ENCODE data around the gene GPER1.

GPER1 gene

DNA sequence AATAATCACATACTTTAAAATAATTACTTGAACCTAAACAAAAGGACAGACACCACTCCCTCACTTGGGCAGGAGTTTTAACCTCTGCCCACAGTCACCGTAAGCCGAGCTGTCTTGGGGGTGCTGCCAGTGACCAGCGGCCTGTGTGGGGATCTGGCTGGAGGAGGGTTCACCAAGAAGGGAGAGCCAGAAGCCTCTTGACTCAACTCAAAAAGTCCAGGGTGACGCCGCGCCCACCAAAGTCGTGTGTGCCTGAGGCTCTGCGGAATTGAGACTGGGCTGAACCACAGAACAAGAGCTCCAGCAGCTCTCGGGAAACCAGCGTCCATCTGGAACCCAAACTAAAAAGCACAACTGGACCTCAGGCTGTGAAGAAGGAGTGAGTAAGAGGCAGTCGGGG lies 36.3 kb downstream of the GPER1 start:
- no peak for DNase-seq (ENCODE audit: extremely low spot score)
- CTCF ChIA-PET, result interaction anchor here (1.0 to 1.4 kb wide), 5 partner anchors 8 to 131 kb away, joined by 3 to 7 read pairs (median 5); a partner anchor contains a TSS
- TF ChIP-seq, protein P1, sequence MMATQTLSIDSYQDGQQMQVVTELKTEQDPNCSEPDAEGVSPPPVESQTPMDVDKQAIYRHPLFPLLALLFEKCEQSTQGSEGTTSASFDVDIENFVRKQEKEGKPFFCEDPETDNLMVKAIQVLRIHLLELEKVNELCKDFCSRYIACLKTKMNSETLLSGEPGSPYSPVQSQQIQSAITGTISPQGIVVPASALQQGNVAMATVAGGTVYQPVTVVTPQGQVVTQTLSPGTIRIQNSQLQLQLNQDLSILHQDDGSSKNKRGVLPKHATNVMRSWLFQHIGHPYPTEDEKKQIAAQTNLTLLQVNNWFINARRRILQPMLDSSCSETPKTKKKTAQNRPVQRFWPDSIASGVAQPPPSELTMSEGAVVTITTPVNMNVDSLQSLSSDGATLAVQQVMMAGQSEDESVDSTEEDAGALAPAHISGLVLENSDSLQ (IDR thresholded peaks at IDR 0.05), result no peak
- TF ChIP-seq HDGF (IDR thresholded peaks at IDR 0.05; ENCODE audit: borderline replicate concordance) (no peak), FOXM1 (IDR thresholded peaks at IDR 0.05; ENCODE audit: borderline replicate concordance) (no peak), SP1 (IDR thresholded peaks at IDR 0.05) (no peak)
- POLR2A ChIA-PET, result interaction anchor here (0.9 to 1.3 kb wide), 2 partner anchors 15 to 149 kb away, joined by 3 read pairs; partner anchors contain the start of gene COX19

GRCh38 chr7:1124816-1125602 lies 37.1 kb downstream of the GPER1 start:
- POLR2A ChIA-PET, result interaction anchor here (1.0 to 1.3 kb wide), 2 partner anchors 35 to 149 kb away, joined by 3 read pairs; partner anchors contain the start of genes COX19 and ZFAND2A
- DNase-seq (ENCODE audit: extremely low spot score), result no peak
- TF ChIP-seq LEF1 (IDR thresholded peaks at IDR 0.05; ENCODE audit: borderline replicate concordance) (no peak), SP1 (IDR thresholded peaks at IDR 0.05) (no peak), HDGF (IDR thresholded peaks at IDR 0.05; ENCODE audit: borderline replicate concordance) (no peak), BHLHE40 (IDR thresholded peaks at IDR 0.05; ENCODE audit: borderline replicate concordance) (no peak), L3MBTL2 (conservative IDR thresholded peaks at IDR 0.05) (no peak), ELF4 (IDR thresholded peaks at IDR 0.05) (no peak), TARDBP (IDR thresholded peaks at IDR 0.05) (no peak)
- CTCF ChIA-PET, result interaction anchor here (0.7 to 1.4 kb wide), 3 partner anchors 32 to 132 kb away, joined by 3 to 5 read pairs (median 3); no protein-coding TSS in a partner anchor

DNA sequence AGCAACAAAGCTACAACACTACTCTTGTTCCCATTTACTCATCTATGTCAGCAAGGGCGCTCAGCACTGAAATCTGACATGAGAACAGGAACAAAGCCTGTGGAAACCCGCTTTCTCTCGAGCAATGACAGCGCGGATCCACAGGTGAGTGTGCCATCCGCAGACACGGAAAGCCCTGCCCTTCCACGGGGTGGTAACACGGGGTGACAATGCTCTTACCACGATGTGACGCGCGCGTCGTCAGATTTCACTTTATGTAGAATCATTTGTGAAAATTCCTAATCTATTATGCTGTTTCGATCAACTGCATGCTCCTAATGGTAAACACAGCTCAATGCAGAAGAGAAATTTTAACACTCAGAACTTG lies 37.7 kb downstream of the GPER1 start:
- TF ChIP-seq TARDBP (IDR thresholded peaks at IDR 0.05) (no peak), CTBP1 (IDR thresholded peaks at IDR 0.05; ENCODE audit: borderline replicate concordance) (no peak), FOXM1 (IDR thresholded peaks at IDR 0.05; ENCODE audit: borderline replicate concordance) (no peak), NFRKB (IDR thresholded peaks at IDR 0.05) (no peak)
- ChIA-PET POLR2A (interaction anchor here (1.0 kb wide), 1 partner anchor 35 kb away, joined by 3 read pairs; the partner anchor contains the start of gene ZFAND2A), CTCF (interaction anchor here (0.7 kb wide), 1 partner anchor 132 kb away, joined by 3 read pairs; no protein-coding TSS in a partner anchor)
- DNase-seq (ENCODE audit: extremely low spot score), result no peak

DNA sequence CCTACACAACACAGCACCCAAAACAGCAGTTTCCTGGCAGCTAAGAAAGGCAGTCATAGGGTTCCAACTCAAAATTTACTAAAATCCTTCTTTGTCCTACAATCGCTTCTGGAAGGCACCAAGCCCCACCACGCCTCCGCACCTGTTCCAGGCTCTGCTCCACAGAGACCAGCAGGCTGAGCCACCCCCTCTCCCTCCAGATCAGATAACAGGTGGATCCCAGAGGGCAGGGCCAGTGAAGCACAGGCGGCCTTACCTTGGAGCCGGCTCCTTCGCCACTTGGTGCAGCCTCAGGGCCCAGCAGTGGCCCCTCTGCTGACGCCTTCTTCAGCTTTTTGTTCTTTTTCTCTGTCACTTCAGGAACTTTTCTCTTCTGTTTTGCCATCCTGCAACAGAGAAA lies 39.1 kb downstream of the GPER1 start:
- no peak for DNase-seq (ENCODE audit: extremely low spot score)
- TF ChIP-seq TARDBP (IDR thresholded peaks at IDR 0.05) (no peak), ZNF384 (IDR thresholded peaks at IDR 0.05) (no peak), SP1 (IDR thresholded peaks at IDR 0.05) (no peak), FOXA1 (IDR thresholded peaks at IDR 0.05) (no peak), ARNT (IDR thresholded peaks at IDR 0.05) (no peak), SUZ12 (IDR thresholded peaks at IDR 0.05) (no peak), CTBP1 (IDR thresholded peaks at IDR 0.05; ENCODE audit: borderline replicate concordance) (no peak), NFRKB (IDR thresholded peaks at IDR 0.05) (no peak), L3MBTL2 (conservative IDR thresholded peaks at IDR 0.05) (no peak), HDGF (IDR thresholded peaks at IDR 0.05; ENCODE audit: borderline replicate concordance) (no peak), FOXM1 (IDR thresholded peaks at IDR 0.05; ENCODE audit: borderline replicate concordance) (no peak), LEF1 (IDR thresholded peaks at IDR 0.05; ENCODE audit: borderline replicate concordance) (no peak)
- TF ChIP-seq, protein P1 (IDR thresholded peaks at IDR 0.05), result no peak
- CTCF ChIA-PET, result no interaction called here
- POLR2A ChIA-PET, result no interaction called here

GRCh38 chr7:1129431-1129830 lies 41.5 kb downstream of the GPER1 start:
- ChIA-PET POLR2A (no interaction called here), CTCF (no interaction called here)
- TF ChIP-seq NFRKB (IDR thresholded peaks at IDR 0.05), result no peak
- TF ChIP-seq BHLHE40 (IDR thresholded peaks at IDR 0.05; ENCODE audit: borderline replicate concordance), result no peak
- TF ChIP-seq TARDBP (IDR thresholded peaks at IDR 0.05), result no peak
- TF ChIP-seq CTBP1 (IDR thresholded peaks at IDR 0.05; ENCODE audit: borderline replicate concordance), result no peak
- TF ChIP-seq ELF4 (IDR thresholded peaks at IDR 0.05), result no peak
- no peak for TF ChIP-seq FOXK2 (IDR thresholded peaks at IDR 0.05)
- no peak for TF ChIP-seq ARNT (IDR thresholded peaks at IDR 0.05)
- TF ChIP-seq L3MBTL2 (conservative IDR thresholded peaks at IDR 0.05), result no peak
- no peak for TF ChIP-seq FOXM1 (IDR thresholded peaks at IDR 0.05; ENCODE audit: borderline replicate concordance)
- no peak for TF ChIP-seq SUZ12 (IDR thresholded peaks at IDR 0.05)
- no peak for TF ChIP-seq FOXA1 (IDR thresholded peaks at IDR 0.05)
- TF ChIP-seq SP1 (IDR thresholded peaks at IDR 0.05), result no peak
- no peak for TF ChIP-seq HDGF (IDR thresholded peaks at IDR 0.05; ENCODE audit: borderline replicate concordance)
- no peak for DNase-seq (ENCODE audit: extremely low spot score)

DNA sequence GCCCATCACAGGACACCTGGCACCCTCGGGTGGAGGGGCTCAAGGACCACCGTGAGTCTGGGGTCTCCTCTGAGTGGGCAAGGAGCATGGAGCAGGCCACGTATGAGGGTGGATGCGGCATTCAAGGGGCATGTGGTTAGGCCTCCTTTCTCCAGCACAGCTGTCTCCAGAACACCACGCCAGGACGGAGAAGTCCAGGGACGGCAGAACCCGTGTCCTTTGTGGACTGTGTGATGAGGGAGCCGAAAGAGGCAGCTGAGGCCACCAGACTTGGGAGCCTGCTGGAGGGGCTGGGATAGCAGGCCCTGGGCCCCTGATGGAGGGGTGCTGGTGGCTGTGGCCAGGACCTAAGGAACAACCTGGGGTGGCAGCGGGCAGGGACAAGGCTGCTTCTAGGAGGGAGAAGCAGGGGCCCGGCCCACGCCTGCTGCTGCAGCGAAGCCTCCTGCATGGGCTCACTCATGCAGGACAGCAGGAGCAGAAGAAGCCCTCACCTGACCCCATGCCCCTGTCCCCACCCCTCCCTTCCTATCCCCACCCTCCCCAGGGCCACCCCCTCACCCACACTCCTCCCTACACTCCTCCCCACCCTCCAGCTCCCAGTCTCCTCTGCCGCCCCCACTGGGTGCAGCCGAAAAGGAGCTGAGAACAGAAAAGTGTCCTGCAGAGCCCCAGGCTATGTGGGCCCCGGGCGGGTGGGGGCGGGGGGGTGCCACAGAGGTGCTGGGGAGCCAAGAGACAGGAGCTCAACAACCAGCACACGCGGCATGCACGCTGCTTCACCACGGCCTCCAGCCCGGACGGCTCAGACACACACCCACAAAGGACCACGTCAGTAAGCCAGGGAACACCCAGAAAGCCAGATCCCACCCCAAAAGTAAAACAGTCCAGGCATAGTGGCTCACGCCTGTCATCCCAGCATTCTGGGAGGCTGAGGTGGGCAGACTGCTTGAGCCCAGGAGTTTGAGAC lies 42.4 kb downstream of the GPER1 start:
- ChIA-PET CTCF (no interaction called here), POLR2A (no interaction called here)
- no peak for DNase-seq (ENCODE audit: extremely low spot score)
- TF ChIP-seq TARDBP (IDR thresholded peaks at IDR 0.05) (no peak), ELF4 (IDR thresholded peaks at IDR 0.05) (no peak), CTBP1 (IDR thresholded peaks at IDR 0.05; ENCODE audit: borderline replicate concordance) (no peak), FOXA1 (IDR thresholded peaks at IDR 0.05) (no peak), LEF1 (IDR thresholded peaks at IDR 0.05; ENCODE audit: borderline replicate concordance) (no peak), L3MBTL2 (conservative IDR thresholded peaks at IDR 0.05) (no peak), BHLHE40 (IDR thresholded peaks at IDR 0.05; ENCODE audit: borderline replicate concordance) (no peak), NFRKB (IDR thresholded peaks at IDR 0.05) (no peak), ZNF384 (IDR thresholded peaks at IDR 0.05) (no peak), SUZ12 (IDR thresholded peaks at IDR 0.05) (no peak), HDGF (IDR thresholded peaks at IDR 0.05; ENCODE audit: borderline replicate concordance) (no peak), FOXM1 (IDR thresholded peaks at IDR 0.05; ENCODE audit: borderline replicate concordance) (no peak), ARNT (IDR thresholded peaks at IDR 0.05) (no peak)
- TF ChIP-seq, protein P1 (IDR thresholded peaks at IDR 0.05), result no peak
